Tibial nerve (tissue), 4 donors: ENCODE measurements around the gene INHBB.

Experiments
- EP300 ChIP-seq, 2 donors: sonication (generic); formaldehyde crosslinking; IDR thresholded peaks; one replicate each; pipeline ENCODE4 v1.6.1; 2017; ENCODE audit warnings: antibody characterized with exemption in 2 of 2, mild to moderate bottlenecking in 1 of 2
- TF ChIP-seq, protein P1 (sequence below), 5 experiments: fragments of 200-600 bp in 3 of 5; fragments of 450-650 bp in 2 of 5; sonication (generic) in 3 of 5; IDR thresholded peaks; one replicate each; pipeline ENCODE4 v1.5.1; 2016 to 2019; ENCODE audit warnings: antibody characterized with exemption in 5 of 5, mild to moderate bottlenecking in 3 of 5, moderate library complexity in 2 of 5

DNA sequence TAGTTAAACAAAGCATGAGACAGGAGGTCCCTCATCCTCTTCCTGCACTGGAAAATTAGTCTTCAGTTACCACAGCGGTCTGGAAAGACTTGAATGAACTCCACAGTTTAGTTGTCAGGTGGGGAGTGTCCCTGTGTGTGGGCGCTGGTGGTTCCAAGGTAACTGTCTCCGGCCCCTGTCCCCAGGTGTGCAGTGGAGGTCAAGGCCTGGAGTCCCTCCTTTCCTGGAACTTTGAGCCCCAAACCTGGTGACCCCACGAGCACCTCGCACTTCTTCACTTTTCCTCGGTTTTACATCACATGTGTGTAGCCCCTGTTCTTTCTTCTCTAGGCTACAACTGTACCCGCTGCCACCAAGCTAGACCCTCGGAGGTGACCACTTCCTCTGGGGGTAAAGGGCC, 28.0 kb upstream of the INHBB start:
- TF ChIP-seq, protein P1, sequence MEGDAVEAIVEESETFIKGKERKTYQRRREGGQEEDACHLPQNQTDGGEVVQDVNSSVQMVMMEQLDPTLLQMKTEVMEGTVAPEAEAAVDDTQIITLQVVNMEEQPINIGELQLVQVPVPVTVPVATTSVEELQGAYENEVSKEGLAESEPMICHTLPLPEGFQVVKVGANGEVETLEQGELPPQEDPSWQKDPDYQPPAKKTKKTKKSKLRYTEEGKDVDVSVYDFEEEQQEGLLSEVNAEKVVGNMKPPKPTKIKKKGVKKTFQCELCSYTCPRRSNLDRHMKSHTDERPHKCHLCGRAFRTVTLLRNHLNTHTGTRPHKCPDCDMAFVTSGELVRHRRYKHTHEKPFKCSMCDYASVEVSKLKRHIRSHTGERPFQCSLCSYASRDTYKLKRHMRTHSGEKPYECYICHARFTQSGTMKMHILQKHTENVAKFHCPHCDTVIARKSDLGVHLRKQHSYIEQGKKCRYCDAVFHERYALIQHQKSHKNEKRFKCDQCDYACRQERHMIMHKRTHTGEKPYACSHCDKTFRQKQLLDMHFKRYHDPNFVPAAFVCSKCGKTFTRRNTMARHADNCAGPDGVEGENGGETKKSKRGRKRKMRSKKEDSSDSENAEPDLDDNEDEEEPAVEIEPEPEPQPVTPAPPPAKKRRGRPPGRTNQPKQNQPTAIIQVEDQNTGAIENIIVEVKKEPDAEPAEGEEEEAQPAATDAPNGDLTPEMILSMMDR (IDR thresholded peaks at IDR 0.05) = no peak
- no peak for TF ChIP-seq EP300 (IDR thresholded peaks at IDR 0.05)
